ENCODE data around the gene DUSP1.

GRCh38 chr5:172723508-172723907 is 47.5 kb downstream of the DUSP1 start:
- TF ChIP-seq CTCF (conservative IDR thresholded peaks at IDR 0.05; ENCODE audit: low read depth, low read length), result no peak
- TF ChIP-seq FOS (IDR thresholded peaks at IDR 0.05; ENCODE audit: low read depth, low read length), result no peak
- TF ChIP-seq MAFK (IDR thresholded peaks at IDR 0.05; ENCODE audit: low read depth, low read length), result no peak
- TF ChIP-seq POLR2A (IDR thresholded peaks at IDR 0.05; ENCODE audit: low read depth, low read length), result no peak
- no peak for TF ChIP-seq USF2 (IDR thresholded peaks at IDR 0.05; ENCODE audit: low read depth, low read length)
- no peak for TF ChIP-seq ELK1 (IDR thresholded peaks at IDR 0.05; ENCODE audit: borderline replicate concordance, low read depth, low read length)
- TF ChIP-seq BHLHE40 (IDR thresholded peaks at IDR 0.05; ENCODE audit: low read depth, low read length), result no peak
